SU-DHL-6 (cell line): ENCODE results near the gene FMN1.

ENCODE experiments used
- EZH2phosphoT487 ChIP-seq: fragments of 200-600 bp; sonication (generic), shearing (Covaris generic); conservative IDR thresholded peaks from 2 replicates; pipeline ENCODE4 v1.6.1; 2018; ENCODE audit warnings: mild to moderate bottlenecking, antibody characterized with exemption, low read length, moderate library complexity, mixed read lengths
- TF ChIP-seq, protein P1 (sequence below): fragments of 200-600 bp; sonication (generic); IDR thresholded peaks from one replicate; pipeline ENCODE4 v1.5.1; 2017; ENCODE audit warnings: antibody characterized with exemption, mild to moderate bottlenecking, low read length, moderate library complexity; ENCODE audit not compliant: insufficient read depth, poor library complexity, severe bottlenecking

DNA sequence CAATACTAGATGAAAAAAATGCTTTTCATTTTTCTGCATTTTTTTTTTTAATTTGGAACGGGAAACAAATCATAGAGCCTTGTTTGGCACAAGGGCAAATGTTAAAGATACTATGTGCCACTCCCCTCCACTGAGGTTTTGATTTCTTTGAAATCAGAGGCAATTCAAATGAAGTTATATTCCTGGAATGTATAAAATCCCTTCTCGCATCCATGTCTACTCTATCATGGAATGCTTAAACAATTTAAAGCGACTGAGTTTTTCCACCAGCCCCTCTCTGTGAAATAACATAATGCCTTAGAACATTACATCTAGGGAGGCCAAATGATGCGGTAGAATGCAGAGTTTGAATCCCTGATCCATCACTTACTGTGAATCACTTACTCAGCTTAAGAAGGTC lies 69.7 kb downstream of the FMN1 start:
- TF ChIP-seq, protein P1, sequence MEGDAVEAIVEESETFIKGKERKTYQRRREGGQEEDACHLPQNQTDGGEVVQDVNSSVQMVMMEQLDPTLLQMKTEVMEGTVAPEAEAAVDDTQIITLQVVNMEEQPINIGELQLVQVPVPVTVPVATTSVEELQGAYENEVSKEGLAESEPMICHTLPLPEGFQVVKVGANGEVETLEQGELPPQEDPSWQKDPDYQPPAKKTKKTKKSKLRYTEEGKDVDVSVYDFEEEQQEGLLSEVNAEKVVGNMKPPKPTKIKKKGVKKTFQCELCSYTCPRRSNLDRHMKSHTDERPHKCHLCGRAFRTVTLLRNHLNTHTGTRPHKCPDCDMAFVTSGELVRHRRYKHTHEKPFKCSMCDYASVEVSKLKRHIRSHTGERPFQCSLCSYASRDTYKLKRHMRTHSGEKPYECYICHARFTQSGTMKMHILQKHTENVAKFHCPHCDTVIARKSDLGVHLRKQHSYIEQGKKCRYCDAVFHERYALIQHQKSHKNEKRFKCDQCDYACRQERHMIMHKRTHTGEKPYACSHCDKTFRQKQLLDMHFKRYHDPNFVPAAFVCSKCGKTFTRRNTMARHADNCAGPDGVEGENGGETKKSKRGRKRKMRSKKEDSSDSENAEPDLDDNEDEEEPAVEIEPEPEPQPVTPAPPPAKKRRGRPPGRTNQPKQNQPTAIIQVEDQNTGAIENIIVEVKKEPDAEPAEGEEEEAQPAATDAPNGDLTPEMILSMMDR = no peak
- TF ChIP-seq EZH2phosphoT487 = no peak
